ENCODE results near the gene MRPL44.

DNA sequence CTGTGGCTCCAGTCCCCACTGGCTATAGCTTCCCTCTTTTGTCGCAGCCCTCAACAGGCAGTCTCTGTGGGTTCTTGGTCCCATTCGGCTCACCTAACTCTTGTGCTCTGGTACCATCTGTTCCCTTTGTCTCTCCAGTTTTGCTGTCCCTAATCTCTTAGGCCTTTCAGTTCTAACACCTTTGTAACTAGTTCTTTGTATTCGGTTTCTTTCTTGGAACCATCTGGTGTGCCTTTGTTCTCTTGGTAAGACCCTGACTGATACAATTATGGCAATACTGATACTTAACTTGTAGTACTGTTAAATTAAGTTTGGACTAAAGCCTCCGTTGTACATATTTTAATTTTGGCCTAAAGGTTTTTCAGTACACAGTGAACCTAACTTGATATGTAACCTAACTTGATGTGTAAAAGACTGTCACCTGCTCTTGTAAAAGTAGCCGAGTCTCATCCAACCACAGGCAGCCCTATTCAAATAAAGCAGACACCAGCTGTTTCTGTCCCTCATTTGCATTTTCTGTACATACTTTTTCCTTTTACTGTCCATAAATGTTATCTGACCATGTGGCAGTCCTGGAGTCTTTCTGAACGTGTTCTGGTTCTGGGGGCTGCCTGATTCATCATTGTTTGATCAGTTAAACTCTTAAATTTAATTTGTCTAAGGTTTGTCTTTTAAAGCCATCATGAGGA, 4.8 kb upstream of the MRPL44 start:
- TF ChIP-seq, protein P1, sequence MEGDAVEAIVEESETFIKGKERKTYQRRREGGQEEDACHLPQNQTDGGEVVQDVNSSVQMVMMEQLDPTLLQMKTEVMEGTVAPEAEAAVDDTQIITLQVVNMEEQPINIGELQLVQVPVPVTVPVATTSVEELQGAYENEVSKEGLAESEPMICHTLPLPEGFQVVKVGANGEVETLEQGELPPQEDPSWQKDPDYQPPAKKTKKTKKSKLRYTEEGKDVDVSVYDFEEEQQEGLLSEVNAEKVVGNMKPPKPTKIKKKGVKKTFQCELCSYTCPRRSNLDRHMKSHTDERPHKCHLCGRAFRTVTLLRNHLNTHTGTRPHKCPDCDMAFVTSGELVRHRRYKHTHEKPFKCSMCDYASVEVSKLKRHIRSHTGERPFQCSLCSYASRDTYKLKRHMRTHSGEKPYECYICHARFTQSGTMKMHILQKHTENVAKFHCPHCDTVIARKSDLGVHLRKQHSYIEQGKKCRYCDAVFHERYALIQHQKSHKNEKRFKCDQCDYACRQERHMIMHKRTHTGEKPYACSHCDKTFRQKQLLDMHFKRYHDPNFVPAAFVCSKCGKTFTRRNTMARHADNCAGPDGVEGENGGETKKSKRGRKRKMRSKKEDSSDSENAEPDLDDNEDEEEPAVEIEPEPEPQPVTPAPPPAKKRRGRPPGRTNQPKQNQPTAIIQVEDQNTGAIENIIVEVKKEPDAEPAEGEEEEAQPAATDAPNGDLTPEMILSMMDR (IDR thresholded peaks at IDR 0.05) = no peak
- no peak for TF ChIP-seq POLR2A (IDR thresholded peaks at IDR 0.05)

Data from heart left ventricle (tissue), 13 donors.